ENCODE data around the gene NUDT15. TPM values are rescaled to one million over a fixed set of nuclear protein-coding genes. Genes with fewer than 3 reads are reported as not detected.

The NUDT15 gene
- total RNA-seq (2014; rRNA removed; shearing (Covaris generic)) = 28.8 and 39.4 TPM in 2 replicates

GRCh38 chr13:48037346-48038173, at the start of gene NUDT15:
Gene NUDT15, plus strand, starts transcription at chr13:48037726. Its CDS starts 21 bp downstream, at chr13:48037747.
- peak; percentile 92 for DNase-seq (ENCODE audit: low read depth)

- no peak for DNase-seq (ENCODE audit: low read depth)
Measured at GRCh38 chr13:47990427-47990826, 47.1 kb upstream of the NUDT15 start.

- DNase-seq (ENCODE audit: low read depth) = no peak
Measured at GRCh38 chr13:47990920-47991466, 46.5 kb upstream of the NUDT15 start.

- DNase-seq (ENCODE audit: low read depth) = no peak
Measured at GRCh38 chr13:47991859-47992258, 45.7 kb upstream of the NUDT15 start.

GRCh38 chr13:47997384-47997783, 40.1 kb upstream of the NUDT15 start:
- DNase-seq (ENCODE audit: low read depth) = no peak

GRCh38 chr13:47999973-48000372, 37.6 kb upstream of the NUDT15 start:
- no peak for DNase-seq (ENCODE audit: low read depth)

GRCh38 chr13:48000559-48001113, 36.9 kb upstream of the NUDT15 start:
- DNase-seq (ENCODE audit: low read depth) = peak; percentile 5

GRCh38 chr13:48001114-48001881, 36.2 kb upstream of the NUDT15 start, which contains the start of gene SUCLA2:
Gene SUCLA2, minus strand, starts transcription at chr13:48001273. Its CDS starts 4 bp downstream, at chr13:48001269.
- DNase-seq (ENCODE audit: low read depth) = peak; percentile 83

GRCh38 chr13:48001999-48002398, 35.5 kb upstream of the NUDT15 start:
- DNase-seq (ENCODE audit: low read depth) = peak; percentile 19

- no peak for DNase-seq (ENCODE audit: low read depth)
Measured at GRCh38 chr13:48004201-48004600, 33.3 kb upstream of the NUDT15 start.

GRCh38 chr13:48006396-48006795, 31.1 kb upstream of the NUDT15 start:
- no peak for DNase-seq (ENCODE audit: low read depth)

GRCh38 chr13:48009284-48009683, 28.2 kb upstream of the NUDT15 start:
- peak; percentile 76 for DNase-seq (ENCODE audit: low read depth)

- no peak for DNase-seq (ENCODE audit: low read depth)
Measured at GRCh38 chr13:48010698-48011097, 26.8 kb upstream of the NUDT15 start.

- DNase-seq (ENCODE audit: low read depth) = no peak
Measured at GRCh38 chr13:48012668-48013067, 24.9 kb upstream of the NUDT15 start.

GRCh38 chr13:48014359-48014758, 23.2 kb upstream of the NUDT15 start:
- no peak for DNase-seq (ENCODE audit: low read depth)

GRCh38 chr13:48018637-48019036, 18.9 kb upstream of the NUDT15 start:
- DNase-seq (ENCODE audit: low read depth) = no peak

- DNase-seq (ENCODE audit: low read depth) = no peak
Measured at GRCh38 chr13:48019796-48020195, 17.7 kb upstream of the NUDT15 start.

GRCh38 chr13:48028066-48028465, 9.5 kb upstream of the NUDT15 start:
- no peak for DNase-seq (ENCODE audit: low read depth)

GRCh38 chr13:48029859-48030258, 7.7 kb upstream of the NUDT15 start:
- no peak for DNase-seq (ENCODE audit: low read depth)

GRCh38 chr13:48038761-48039160, 1.2 kb downstream of the NUDT15 start:
- DNase-seq (ENCODE audit: low read depth) = no peak

GRCh38 chr13:48040049-48040448, 2.5 kb downstream of the NUDT15 start:
- DNase-seq (ENCODE audit: low read depth) = no peak

- no peak for DNase-seq (ENCODE audit: low read depth)
Measured at GRCh38 chr13:48040896-48041295, 3.4 kb downstream of the NUDT15 start.

Data from RPMI7951 (cell line).